GM10847 (cell line): Measurements from ENCODE around the gene TCFL5.

Source experiments
- POLR2A ChIP-seq: IDR thresholded peaks from 2 replicates; pipeline ENCODE4 v1.6.1; 2011; ENCODE audit not compliant: insufficient read length; ENCODE audit errors: extremely low read depth

TCFL5 gene

DNA sequence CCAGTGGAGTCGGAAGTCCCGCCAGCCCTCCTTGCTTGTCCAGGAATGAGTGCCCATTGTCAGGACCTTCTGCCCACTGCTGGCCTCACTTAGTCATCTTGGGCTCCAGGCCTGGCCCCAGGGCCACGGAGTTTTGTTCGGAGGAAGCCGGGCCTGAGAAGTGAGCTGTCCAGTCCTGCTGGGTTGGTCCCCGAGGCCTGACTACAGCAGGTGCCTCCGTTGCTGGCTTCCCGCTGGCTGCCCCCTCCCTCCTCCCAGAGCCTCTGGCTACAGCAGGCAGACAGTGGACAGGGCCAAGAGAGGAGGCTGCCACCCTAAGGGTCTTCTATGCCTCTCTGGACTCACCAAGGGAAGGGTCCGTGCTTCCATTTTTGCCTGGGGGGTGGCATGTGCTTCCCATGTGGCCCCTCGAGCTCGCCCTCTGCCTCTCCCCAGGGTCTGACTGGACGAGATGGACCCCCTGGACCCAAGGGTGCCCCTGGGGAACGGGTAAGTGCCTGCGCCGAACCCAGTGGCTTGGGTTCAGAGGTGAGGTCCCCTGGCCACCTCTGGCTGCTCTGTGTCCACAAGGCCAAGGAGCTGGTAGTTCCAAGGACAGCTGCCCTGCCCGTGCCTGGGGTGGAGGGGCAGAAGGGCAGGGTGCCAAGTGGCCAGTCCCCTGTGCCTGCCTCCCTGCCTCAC lies 42.0 kb downstream of the TCFL5 start:
- TF ChIP-seq POLR2A: no peak

DNA sequence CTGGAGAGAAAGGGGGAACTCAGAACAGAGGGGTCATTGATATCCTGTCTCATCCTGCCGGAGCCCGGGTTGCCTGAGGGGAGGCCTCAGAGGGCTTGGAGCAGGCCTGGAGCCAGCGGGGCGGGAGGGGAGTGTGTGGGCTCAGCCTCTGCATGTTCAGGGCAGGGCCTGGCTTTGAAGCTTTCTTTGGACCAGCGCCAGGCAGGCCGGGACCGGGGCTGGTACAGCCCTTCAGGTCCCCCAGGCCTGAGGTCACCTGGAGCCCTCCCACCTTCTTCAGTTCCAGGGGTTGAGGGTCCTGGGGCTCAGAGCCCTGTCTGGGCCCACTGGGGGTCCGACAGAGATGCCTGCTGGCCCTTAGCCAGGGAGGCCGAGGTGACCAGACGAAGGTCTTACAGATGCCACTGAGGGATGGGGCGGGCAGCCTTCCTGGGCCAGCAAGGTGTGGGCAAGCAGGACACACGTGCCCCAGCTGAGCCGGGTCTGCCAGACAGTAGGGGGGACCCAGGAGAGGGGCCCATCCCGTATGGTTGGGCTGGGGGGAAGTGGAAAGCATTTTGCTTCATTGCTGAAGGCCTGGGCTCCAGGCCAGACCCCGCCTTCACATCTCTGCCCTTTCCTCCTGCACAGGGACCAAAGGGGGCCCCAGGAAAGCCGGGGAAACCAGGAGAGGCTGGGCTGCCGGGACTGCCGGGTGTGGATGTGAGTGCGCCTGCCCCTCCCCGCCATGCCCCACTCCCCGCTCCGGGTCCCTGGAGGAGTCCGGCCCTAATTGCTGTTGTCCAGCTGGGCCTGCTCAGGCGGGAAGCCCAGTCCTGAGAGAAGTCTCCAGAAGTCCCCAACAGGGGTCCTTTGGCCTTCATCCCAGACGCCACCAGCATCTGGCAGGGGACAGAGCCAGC lies 42.8 kb downstream of the TCFL5 start:
- TF ChIP-seq POLR2A: no peak

DNA sequence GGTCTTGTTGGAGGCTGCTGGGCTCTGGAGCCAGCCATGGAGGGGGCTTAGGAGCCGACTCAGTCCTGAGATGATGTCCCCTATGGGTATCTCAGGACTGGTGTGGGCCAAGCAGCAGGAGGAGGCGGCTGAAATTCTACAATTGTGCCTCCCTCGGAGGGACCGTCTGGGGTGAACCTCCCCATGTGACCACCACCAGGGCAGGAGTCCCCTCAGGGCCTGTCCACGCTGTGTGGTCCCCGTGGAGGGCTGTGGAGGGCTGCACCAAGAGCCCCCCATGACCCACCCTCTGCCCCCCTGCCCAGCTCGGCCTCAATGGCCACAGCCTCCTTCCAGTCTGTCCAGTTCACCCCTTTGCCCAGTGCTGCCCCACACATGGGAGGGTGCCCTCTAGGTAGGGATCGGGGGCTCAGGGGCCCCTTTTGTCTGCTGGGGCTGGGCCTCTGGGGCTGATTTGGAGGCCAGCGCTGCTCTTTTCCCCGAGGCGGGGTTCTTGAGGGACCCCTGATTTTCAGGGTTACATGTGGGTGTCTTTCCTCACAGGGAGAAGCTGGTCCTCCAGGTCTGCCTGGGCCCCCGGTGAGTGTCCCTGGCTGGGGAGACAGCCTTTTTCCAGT lies 43.5 kb downstream of the TCFL5 start:
- no peak for TF ChIP-seq POLR2A

DNA sequence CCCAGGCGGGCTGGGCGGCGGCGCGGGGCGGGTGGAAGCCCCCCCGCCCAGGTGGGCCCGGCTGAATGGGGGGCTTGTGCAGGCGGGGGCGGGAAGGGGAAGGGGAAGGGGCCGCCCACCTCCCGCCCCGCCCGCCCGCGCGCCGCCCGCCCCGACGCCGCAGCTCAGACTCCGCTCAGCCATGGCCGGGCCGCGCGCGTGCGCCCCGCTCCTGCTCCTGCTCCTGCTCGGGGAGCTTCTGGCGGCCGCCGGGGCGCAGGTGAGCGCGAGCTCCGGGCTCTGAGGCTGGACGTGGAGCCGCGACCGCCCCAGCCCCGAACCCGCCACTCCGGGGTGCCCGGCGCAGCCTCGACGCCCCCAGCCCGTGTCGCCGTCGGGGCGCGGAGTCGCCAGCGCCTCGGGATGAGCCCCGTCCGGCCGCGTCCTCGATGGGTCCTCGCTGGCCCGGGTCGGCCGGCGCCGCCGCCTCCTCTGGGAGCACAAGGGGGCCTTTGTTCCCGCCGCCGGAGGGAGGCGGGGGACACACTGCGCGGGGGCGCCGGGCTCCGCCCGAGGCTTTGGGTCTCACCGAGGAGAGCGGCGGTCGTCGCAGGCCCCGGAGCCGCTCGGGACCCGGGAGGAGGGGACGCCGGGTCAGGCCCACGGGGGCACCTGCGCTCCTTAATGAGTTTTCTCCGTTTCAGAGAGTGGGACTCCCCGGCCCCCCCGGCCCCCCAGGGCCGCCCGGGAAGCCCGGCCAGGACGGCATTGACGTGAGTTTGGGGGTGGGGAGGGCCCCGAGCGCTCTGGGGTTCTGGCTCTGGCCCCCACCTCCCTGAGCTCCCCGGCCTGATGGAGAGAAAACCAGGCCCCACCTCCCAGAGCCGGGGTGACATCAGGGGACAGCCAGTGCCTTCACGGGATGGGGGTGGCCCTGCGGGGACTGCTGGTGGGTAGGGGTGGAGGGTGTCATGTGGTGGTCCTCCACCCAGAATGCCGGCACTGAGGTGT lies 44.4 kb downstream of the TCFL5 start, which contains the start of gene COL9A3:
COL9A3 (plus strand) TSS at position 167 of the 990 bp plus-strand sequence; CDS start at position 182, 15 bp downstream.
- TF ChIP-seq POLR2A: no peak

DNA sequence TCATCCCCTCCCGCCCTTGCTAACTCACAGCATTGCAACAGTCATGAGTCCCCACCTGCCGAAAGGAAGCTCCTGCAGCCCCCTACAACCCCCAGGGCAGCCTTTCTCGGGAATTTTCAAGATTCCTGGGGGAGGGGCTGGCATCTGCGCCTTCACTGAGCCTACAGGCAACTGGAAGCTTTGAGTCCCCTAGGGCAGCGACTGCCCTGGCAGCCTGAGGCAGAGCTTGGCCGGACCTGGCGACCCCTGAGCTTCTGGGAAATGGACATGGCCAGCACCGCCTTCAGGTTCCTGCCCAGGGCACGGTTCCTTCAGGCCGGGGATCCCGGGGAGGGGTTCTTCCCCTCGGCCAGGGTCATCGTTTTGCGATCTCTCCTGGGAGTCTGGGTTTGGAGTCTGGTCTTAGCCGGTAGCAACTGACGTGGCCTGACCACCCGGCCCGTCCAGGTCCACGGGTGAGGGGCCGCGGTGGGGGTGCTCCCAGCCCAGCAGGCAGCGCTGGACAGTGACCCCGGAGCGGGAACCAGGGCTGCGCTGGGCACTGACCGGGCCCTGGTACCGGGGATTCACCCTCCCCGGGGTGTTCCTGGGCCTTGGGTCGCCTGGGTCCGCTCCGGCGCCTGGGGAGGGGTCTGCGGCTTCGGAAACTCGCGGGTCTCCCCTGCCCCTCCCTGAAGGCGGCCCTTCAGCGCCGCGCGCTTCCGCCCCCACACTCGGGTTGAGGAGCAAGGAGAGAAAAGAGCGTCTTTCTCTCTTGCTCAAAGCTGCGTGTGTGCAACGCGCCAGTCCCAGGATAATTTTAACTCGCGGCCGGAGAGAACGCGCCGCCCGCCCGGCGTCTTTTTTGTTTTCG lies 45.4 kb downstream of the TCFL5 start:
- TF ChIP-seq POLR2A: no peak

DNA sequence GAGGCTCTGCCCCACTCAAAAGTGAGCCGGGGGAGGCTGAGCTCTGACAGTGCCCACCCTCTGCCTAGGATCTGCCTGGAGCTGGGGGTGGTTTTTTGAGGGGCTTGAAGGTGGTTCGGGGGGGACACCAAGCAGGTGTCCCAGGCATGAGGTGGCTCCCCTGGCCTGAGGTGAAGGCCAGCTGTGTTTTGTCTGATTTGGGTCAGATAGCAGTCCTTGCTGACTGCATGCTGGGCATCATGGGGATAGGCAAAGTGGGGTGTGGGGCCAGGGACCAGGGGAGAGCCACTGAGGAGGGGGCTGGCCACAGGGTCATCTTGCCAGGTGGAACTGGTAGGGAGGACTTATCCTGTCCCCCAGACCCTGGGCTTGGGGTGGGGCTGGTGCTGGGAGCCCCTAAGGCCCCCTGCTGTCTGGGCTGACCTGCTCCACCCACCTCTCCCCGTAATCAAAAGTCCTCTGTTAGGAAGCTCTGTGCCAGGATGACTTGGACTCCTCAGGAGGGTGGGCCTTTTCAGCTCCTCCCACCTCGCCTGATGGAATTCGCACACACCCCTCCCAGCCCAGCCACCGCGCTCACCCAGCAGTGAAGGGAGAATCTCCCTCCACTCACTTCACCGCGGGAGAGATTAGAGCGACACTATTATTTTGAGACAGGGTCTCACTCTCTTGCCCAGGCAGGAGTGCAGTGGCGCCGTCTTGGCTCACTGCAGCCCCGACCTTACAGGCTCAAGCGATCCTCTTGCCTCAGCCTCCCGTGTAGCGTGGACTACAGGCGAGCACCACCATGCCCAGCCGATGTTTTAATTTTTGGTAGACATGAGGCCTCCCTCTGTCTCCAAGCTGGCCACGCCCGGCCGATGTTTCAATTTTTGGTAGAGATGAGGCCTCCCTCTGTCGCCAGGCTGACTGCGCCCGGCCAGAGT lies 46.3 kb downstream of the TCFL5 start:
- no peak for TF ChIP-seq POLR2A

DNA sequence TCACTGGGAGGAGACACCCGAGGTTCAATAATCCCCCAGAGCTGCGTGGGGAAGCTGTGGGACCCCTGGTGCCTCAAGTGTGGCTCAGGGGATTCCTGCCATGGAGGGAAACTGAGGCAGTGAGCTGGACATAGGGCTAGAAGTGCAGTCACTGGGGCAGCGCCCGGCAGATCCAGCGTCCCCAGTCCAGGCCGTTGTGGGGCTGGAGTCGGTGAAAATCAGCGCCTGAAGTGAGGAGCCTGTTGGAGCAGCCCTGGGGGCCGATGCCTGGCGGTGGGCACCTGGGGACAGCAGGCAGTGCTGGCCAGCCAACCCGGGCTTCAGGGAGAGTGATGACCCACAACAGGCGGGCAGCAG lies 46.9 kb downstream of the TCFL5 start:
- no peak for TF ChIP-seq POLR2A

DNA sequence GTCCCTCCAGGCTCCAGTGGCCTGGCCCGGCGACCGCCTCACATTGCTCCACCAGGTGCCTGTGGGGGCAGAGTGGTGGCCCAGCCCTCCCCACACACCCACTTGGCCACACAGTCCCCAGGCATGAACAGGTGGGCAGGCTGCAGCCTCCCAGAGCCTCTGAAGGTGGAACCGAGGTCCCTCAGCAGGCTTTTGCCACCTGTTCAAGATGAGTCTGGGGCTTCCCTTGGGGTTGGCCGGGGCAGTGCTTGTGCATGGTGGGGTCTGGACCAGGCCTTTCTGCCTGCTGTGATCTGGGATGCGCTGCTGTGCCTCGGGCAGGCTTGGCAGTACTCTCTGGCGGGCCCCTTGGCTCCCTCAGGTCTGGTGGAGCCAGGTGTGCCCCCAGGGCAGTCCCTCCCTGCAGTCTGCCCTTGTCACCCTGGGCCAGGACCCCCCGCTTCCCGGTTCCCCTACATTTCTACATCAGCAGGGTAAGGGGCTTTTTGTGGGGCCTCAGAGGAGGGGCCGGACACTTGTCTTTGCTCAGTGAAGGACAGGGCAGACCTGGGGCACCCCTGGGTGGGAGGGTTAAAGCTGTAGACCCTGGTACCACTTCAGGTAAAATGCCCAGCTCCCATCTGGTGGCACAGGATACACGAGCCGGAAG lies 47.4 kb downstream of the TCFL5 start:
- TF ChIP-seq POLR2A: no peak

DNA sequence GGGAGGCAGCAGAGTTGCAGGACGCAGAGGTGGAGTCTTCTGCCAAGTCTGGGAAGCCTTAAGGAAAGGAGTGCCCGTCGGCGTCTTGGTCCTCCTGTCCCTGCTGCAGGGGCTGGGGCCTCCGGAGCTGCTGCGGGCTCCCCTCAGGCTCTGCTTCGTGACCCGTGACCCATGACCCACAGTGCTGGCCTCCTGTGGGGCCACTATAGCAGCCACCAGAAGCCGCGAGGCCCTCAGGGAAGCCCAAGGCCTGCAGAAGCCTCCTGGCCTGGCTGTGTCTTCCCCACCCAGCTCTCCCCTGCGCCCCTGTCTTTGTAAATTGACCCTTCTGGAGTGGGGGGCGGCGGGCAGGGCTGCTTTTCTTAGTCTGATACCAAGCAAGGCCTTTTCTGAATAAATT lies 48.0 kb downstream of the TCFL5 start:
- TF ChIP-seq POLR2A: no peak

DNA sequence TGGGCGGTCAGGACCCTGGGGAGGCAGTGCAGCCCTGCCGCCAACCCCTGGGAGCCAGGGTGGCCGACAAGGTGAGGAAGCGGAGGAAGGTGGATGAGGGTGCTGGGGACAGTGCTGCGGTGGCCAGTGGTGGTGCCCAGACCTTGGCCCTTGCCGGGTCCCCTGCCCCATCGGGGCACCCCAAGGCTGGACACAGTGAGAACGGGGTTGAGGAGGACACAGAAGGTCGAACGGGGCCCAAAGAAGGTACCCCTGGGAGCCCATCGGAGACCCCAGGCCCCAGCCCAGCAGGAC lies 48.8 kb downstream of the TCFL5 start:
- TF ChIP-seq POLR2A: no peak

DNA sequence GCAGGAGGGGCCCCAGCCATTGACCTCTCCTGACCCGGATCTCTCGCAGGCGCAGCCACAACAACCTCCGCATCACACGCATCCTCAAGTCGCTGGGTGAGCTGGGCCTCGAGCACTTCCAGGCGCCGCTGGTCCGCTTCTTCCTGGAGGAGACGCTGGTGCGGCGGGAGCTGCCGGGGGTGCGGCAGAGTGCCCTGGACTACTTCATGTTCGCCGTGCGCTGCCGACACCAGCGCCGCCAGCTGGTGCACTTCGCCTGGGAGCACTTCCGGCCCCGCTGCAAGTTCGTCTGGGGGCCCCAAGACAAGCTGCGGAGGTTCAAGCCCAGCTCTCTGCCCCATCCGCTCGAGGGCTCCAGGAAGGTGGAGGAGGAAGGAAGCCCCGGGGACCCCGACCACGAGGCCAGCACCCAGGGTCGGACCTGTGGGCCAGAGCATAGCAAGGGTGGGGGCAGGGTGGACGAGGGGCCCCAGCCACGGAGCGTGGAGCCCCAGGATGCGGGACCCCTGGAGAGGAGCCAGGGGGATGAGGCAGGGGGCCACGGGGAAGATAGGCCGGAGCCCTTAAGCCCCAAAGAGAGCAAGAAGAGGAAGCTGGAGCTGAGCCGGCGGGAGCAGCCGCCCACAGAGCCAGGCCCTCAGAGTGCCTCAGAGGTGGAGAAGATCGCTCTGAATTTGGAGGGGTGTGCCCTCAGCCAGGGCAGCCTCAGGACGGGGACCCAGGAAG lies 49.3 kb downstream of the TCFL5 start:
- no peak for TF ChIP-seq POLR2A

DNA sequence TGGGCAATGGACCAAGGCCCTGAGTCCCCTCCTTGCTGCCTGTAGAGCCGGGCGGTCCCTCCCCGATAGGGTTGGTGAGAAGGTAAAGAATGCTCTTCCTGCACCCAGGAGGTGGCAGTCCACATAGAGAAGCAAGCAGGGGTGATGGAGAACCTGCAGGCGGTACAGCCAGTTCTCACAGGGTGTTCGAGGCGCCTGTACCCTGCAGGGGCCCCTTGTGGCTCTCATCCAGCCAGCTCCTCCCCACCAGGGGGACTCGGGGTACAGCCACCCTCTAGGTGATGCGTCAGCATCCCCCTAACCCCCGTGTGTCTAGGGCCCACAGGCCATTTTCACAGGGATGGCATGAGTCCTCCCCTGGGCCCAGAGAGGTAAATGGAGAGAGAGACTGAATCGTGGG lies 49.9 kb downstream of the TCFL5 start:
- no peak for TF ChIP-seq POLR2A
